Loucy (cell line): Measurements from ENCODE around the gene STK35.

ENCODE experiments used
- H2AFZ ChIP-seq: fragments of 200-600 bp; sonication (generic); 2 replicates; pipeline ENCODE4 v1.6.0; 2016; ENCODE audit warnings: antibody characterized with exemption, mild to moderate bottlenecking, low read length, moderate library complexity
- H3F3A ChIP-seq: fragments of 200-600 bp; 2 replicates; pipeline ENCODE4 v1.6.0; 2016; ENCODE audit warnings: antibody characterized with exemption, low read depth, mild to moderate bottlenecking
- H3K27me3 ChIP-seq: fragments of 200-600 bp; sonication (generic); 2 replicates; pipeline ENCODE4 v1.6.1; 2014; ENCODE audit warnings: low read length, mild to moderate bottlenecking; ENCODE audit not compliant: insufficient read depth, poor library complexity, severe bottlenecking
- H3K36me3 ChIP-seq: fragments of 200-600 bp; sonication (generic); 2 replicates; pipeline ENCODE4 v1.6.1; 2016; ENCODE audit warnings: low read length; ENCODE audit not compliant: insufficient read depth
- H3K4me1 ChIP-seq: fragments of 200-600 bp; sonication (generic); 2 replicates; pipeline ENCODE4 v1.5.1; 2014; ENCODE audit warnings: low read length, mild to moderate bottlenecking; ENCODE audit not compliant: insufficient read depth, poor library complexity, severe bottlenecking
- H3K4me2 ChIP-seq: fragments of 200-600 bp; sonication (generic); 2 replicates; pipeline ENCODE4 v1.6.0; 2014; ENCODE audit warnings: antibody characterized with exemption, low read length, low read depth, mild to moderate bottlenecking; ENCODE audit not compliant: poor library complexity, severe bottlenecking
- H3K4me3 ChIP-seq: fragments of 200-600 bp; sonication (generic); 2 replicates; pipeline ENCODE4 v1.5.1; 2014; ENCODE audit warnings: low read length, mild to moderate bottlenecking, mixed read lengths; ENCODE audit not compliant: poor library complexity, severe bottlenecking
- H3K79me2 ChIP-seq: fragments of 200-600 bp; sonication (generic); 2 replicates; pipeline ENCODE4 v1.6.1; 2014; ENCODE audit warnings: low read length; ENCODE audit not compliant: insufficient read depth
- H3K9ac ChIP-seq: fragments of 200-600 bp; sonication (generic); 2 replicates; pipeline ENCODE4 v1.6.0; 2014; ENCODE audit warnings: mild to moderate bottlenecking, low read depth, low read length, moderate library complexity; ENCODE audit not compliant: poor library complexity, severe bottlenecking
- H3K9me2 ChIP-seq: fragments of 200-600 bp; sonication (generic); replicated peaks from 2 replicates; pipeline ENCODE4 v1.6.1; 2016; ENCODE audit warnings: low read depth, low read length, mixed read lengths
- H3K9me3 ChIP-seq: fragments of 200-600 bp; sonication (generic); 2 replicates; pipeline ENCODE4 v1.6.1; 2014; ENCODE audit warnings: mild to moderate bottlenecking, antibody characterized with exemption, low read length, low read depth; ENCODE audit not compliant: insufficient read depth
- H4K20me1 ChIP-seq: fragments of 200-600 bp; sonication (generic); 2 replicates; pipeline ENCODE4 v1.6.0; 2014; ENCODE audit warnings: antibody characterized with exemption, low read length, mild to moderate bottlenecking; ENCODE audit not compliant: insufficient read depth, poor library complexity, severe bottlenecking
- EZH2phosphoT487 ChIP-seq: fragments of 200-600 bp; IDR thresholded peaks from 2 replicates; pipeline ENCODE4 v1.6.1; 2018; ENCODE audit warnings: antibody characterized with exemption, mild to moderate bottlenecking, moderate library complexity, borderline replicate concordance
- TF ChIP-seq, protein P1 (sequence below): fragments of 200-600 bp; sonication (generic); conservative IDR thresholded peaks from 2 replicates; pipeline ENCODE4 v1.5.1; 2014; ENCODE audit warnings: mild to moderate bottlenecking, antibody characterized with exemption, low read length

The STK35 gene

DNA sequence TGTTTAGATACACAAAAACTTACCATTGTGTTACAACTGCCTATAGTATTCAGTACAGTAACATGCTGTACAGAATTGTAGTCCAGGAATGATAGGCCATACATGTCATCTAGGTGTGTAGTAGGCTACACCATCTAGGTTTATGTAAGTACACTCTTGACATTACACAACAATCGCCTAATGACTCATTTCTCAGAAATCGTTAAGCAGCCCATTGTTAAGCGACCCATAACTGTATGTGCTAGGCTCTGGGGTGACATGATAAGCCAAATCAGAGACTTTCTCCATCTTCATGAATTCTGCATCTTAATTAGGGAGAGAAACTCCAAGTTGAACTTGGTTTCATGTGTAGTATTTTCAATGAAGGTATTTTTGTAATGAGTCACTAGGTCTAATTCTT lies 17.2 kb downstream of the STK35 start:
- H3K79me2 ChIP-seq = peaks cover 83% of the 10 kb centered on the region
- H3K9me3 ChIP-seq = no peaks in the 10 kb centered on the region
- H2AFZ ChIP-seq = no peak overlapping the region
- H3F3A ChIP-seq = no peaks in the 10 kb centered on the region
- H3K27me3 ChIP-seq = no peaks in the 10 kb centered on the region
- H3K9me2 ChIP-seq = no peaks in the 10 kb centered on the region
- no peak overlapping the region for H3K4me3 ChIP-seq
- no peaks in the 10 kb centered on the region for H3K4me1 ChIP-seq
- H3K9ac ChIP-seq = no peak overlapping the region
- TF ChIP-seq EZH2phosphoT487 = no peak
- no peak overlapping the region for H3K4me2 ChIP-seq
- H3K36me3 ChIP-seq = peaks cover 77% of the 10 kb centered on the region; the same call in 1 of the 2 replicates
- H4K20me1 ChIP-seq = peaks cover 13% of the 10 kb centered on the region

DNA sequence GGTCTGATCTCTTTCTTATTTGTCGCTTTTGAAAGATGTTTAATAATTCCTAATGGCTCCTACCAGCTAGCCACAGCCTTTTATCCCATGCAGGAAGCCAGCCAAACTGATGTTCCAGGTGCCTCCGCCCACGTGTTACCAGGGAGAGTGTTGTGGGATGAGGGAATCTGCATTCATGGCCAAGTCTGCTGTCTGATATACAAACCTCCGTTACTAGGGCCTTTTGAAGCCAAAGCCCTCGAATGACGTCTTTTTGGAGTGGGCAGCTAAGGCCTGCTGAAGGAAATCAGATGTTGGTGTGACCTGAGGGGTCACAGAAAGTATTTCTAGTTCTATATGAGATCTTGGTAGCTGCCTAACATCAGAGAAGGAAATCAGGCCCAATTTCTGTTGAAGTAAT lies 21.3 kb downstream of the STK35 start:
- H3K27me3 ChIP-seq = no peaks in the 10 kb centered on the region
- no peak overlapping the region for H3K4me3 ChIP-seq
- TF ChIP-seq, protein P1, sequence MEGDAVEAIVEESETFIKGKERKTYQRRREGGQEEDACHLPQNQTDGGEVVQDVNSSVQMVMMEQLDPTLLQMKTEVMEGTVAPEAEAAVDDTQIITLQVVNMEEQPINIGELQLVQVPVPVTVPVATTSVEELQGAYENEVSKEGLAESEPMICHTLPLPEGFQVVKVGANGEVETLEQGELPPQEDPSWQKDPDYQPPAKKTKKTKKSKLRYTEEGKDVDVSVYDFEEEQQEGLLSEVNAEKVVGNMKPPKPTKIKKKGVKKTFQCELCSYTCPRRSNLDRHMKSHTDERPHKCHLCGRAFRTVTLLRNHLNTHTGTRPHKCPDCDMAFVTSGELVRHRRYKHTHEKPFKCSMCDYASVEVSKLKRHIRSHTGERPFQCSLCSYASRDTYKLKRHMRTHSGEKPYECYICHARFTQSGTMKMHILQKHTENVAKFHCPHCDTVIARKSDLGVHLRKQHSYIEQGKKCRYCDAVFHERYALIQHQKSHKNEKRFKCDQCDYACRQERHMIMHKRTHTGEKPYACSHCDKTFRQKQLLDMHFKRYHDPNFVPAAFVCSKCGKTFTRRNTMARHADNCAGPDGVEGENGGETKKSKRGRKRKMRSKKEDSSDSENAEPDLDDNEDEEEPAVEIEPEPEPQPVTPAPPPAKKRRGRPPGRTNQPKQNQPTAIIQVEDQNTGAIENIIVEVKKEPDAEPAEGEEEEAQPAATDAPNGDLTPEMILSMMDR = no peak
- no peak for TF ChIP-seq EZH2phosphoT487
- H3K9me2 ChIP-seq = no peaks in the 10 kb centered on the region
- H3K36me3 ChIP-seq = peaks cover 65% of the 10 kb centered on the region; the same call in 1 of the 2 replicates
- no peak overlapping the region for H3K4me2 ChIP-seq
- H2AFZ ChIP-seq = no peak overlapping the region
- H3K79me2 ChIP-seq = peaks cover 84% of the 10 kb centered on the region
- no peaks in the 10 kb centered on the region for H3F3A ChIP-seq
- H3K9me3 ChIP-seq = no peaks in the 10 kb centered on the region
- no peak overlapping the region for H3K9ac ChIP-seq
- no peaks in the 10 kb centered on the region for H3K4me1 ChIP-seq
- H4K20me1 ChIP-seq = peaks cover 24% of the 10 kb centered on the region

DNA sequence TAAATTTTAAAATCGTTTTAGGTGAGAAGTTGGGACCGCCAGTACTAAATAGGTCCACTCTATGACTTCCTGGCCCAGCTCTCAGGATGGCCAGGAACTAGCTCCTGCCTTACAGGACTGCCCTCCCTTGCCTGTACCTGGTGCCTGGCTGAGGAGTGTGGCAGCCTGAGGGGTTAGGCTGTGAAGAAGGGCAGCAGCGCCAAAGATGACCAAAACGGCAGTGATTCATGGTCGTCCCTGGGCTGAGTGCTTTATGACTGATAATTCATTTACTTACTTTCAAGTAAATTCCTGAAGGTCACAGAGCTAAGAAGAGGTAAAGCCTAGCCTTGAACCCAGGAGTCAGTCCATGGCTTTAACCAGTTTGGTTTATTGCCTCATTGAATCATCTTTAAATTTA lies 22.1 kb downstream of the STK35 start:
- H3K36me3 ChIP-seq = peaks cover 63% of the 10 kb centered on the region; the same call in 1 of the 2 replicates
- no peaks in the 10 kb centered on the region for H3K9me3 ChIP-seq
- peaks cover 88% of the 10 kb centered on the region for H3K79me2 ChIP-seq
- no peak overlapping the region for H2AFZ ChIP-seq
- no peak overlapping the region for H3K4me3 ChIP-seq
- no peaks in the 10 kb centered on the region for H3K4me1 ChIP-seq
- H3K9ac ChIP-seq = no peak overlapping the region
- H3F3A ChIP-seq = no peaks in the 10 kb centered on the region
- H3K27me3 ChIP-seq = no peaks in the 10 kb centered on the region
- TF ChIP-seq, protein P1 = no peak
- no peak for TF ChIP-seq EZH2phosphoT487
- H4K20me1 ChIP-seq = peaks cover 31% of the 10 kb centered on the region
- no peaks in the 10 kb centered on the region for H3K9me2 ChIP-seq
- H3K4me2 ChIP-seq = no peak overlapping the region

DNA sequence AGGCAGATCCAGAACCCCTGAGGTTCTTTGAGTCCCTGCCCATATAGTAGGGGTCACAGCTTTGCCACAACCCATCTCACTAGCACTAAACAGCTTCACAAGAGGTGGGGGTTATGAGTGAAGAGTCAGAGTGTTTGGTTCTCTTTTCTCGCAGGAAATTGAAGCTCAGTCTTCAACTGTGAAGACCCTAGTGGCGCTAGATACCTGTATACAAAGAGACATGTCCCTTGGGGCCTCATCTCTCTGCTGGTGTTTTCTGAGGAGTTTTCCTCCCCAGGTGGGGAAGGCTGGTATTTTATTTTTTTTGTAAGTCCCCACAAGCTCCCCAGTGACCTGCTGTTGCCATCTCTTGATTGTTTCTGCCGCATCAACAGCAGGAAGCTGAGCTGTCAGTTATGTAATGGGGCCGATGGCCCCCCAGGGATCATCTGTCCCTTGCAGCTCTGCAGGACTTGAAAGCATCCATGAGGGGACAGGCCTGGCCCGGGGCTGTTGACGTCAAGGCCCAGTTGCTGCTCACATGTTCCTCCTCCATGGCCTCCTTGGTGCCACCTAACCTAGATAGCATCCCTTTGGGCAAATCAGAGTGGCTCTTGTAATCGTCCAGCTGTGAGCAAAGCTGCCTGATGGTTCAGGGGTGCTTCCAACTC lies 23.1 kb downstream of the STK35 start:
- peaks cover 85% of the 10 kb centered on the region for H3K79me2 ChIP-seq
- H3K9me3 ChIP-seq = no peaks in the 10 kb centered on the region
- no peak for TF ChIP-seq EZH2phosphoT487
- TF ChIP-seq, protein P1 = no peak
- H4K20me1 ChIP-seq = peaks cover 30% of the 10 kb centered on the region
- no peak overlapping the region for H3K4me2 ChIP-seq
- H3K4me3 ChIP-seq = no peak overlapping the region
- peaks cover 53% of the 10 kb centered on the region; the same call in 1 of the 2 replicates for H3K36me3 ChIP-seq
- H3F3A ChIP-seq = no peaks in the 10 kb centered on the region
- no peaks in the 10 kb centered on the region for H3K4me1 ChIP-seq
- H3K9ac ChIP-seq = no peak overlapping the region
- H3K9me2 ChIP-seq = no peaks in the 10 kb centered on the region
- no peak overlapping the region for H2AFZ ChIP-seq
- no peaks in the 10 kb centered on the region for H3K27me3 ChIP-seq
